Stimulated activated CD4-positive, alpha-beta T cell treated with anti-CD3 and anti-CD28 coated beads, Interleukin-15, amount 100 ng/mL, for 48 hours (primary cell): Measurements from ENCODE around the gene ZP3.
"Not testable (repeated sequence)": the region's sequence is repeated elsewhere in the genome, so short reads cannot be mapped to it uniquely, and the experiment has no call there.

Experiments
- DNase-seq, 2 donors: peaks; one replicate each; pipeline ENCODE4 v3.0.0-alpha.2; 2020; ENCODE audit warnings: low read depth in 2 of 2

The ZP3 gene

DNA sequence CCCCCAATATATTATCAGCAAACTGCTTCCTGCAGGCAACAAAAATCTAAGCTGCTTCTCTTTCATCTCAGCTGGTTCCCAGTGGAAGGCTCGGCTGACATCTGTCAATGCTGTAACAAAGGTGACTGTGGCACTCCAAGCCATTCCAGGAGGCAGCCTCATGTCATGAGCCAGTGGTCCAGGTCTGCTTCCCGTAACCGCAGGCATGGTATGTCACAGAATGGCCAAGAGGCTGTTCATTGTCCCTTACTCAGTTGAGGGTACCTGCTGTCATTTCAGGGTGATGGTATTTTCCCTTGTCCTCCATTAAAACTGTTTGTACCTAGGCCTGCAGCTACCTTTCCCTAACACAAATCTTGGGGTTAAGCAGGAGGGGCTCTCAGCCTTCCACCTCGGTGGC, 15.7 kb downstream of the ZP3 start:
- DNase-seq, result not testable (repeated sequence)

DNA sequence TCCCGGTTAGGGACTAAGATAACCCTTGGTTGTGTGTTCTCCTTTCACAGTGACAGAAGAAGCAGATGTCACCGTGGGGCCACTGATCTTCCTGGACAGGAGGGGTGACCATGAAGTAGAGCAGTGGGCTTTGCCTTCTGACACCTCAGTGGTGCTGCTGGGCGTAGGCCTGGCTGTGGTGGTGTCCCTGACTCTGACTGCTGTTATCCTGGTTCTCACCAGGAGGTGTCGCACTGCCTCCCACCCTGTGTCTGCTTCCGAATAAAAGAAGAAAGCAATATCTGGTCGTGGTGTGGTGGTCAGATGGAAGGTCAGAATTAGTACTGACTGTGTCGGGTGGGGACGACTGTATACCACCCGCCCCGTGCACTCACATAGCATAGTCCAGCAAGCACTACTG, 17.0 kb downstream of the ZP3 start:
- DNase-seq, result not testable (repeated sequence)

DNA sequence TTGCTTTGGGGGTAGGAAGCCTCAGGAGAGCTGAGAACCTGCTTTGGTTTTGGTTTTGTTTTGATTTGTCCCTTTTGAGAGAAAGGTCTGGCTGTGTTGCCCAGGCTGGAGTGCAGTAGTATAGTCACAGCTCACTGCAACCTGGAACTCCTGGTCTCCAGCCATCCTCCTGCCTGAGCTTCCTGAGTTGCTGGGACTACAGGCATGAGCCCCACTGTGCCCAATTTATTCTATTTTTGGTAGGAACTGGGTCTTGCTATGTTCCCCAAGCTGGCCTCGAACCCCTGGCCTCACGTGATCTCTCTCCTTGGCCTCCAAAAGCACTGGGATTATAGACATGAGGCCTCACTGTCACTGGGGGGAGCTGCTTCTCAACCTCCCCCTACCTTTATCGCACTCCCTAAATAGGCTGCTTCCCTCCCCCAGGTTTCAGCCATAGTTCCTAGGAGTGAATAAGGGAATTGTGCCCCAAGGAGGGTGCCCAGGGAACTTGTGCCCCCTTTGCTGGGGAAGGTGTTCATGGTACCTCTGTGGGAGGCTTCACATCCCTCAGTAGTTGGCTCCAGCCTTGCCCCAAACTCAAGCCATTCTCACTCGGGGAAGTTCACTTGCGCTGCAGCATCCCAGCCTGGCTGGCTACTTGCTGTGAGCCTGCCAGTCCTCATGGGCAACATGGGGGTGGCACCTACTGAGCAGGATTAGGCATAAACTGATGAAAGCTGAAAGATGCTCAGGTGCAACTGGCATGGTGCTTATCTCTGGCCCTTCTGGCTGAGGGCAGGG, 18.1 kb downstream of the ZP3 start:
- not testable (repeated sequence) for DNase-seq

GRCh38 chr7:76443846-76444245, 19.1 kb downstream of the ZP3 start:
- not testable (repeated sequence) for DNase-seq

- not testable (repeated sequence) for DNase-seq
Observed at GRCh38 chr7:76445577-76446008, 20.8 kb downstream of the ZP3 start.

DNA sequence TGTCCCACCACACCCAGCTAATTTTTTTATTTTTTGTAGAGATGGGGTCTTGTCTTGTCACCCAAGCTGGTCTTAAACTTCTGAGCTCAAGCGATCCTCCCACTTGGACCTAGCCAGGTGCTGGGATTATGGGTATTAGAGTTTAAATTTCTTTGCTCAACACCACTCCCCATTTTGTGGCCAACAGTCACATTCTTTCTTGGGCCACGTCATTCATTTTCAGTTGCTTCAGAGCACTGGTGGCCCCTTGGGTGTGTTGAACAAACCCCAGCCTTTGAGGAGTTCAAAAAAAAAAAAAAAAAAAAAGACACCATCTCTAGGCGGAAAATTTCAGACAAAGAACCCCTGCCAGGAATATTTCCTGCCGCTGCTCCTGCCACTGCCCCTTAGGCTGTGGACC, 32.3 kb downstream of the ZP3 start:
- DNase-seq, result not testable (repeated sequence)

GRCh38 chr7:76458504-76458903, 33.8 kb downstream of the ZP3 start:
- DNase-seq, result not testable (repeated sequence)

GRCh38 chr7:76460767-76461166, 36.0 kb downstream of the ZP3 start:
- DNase-seq, result not testable (repeated sequence)

DNA sequence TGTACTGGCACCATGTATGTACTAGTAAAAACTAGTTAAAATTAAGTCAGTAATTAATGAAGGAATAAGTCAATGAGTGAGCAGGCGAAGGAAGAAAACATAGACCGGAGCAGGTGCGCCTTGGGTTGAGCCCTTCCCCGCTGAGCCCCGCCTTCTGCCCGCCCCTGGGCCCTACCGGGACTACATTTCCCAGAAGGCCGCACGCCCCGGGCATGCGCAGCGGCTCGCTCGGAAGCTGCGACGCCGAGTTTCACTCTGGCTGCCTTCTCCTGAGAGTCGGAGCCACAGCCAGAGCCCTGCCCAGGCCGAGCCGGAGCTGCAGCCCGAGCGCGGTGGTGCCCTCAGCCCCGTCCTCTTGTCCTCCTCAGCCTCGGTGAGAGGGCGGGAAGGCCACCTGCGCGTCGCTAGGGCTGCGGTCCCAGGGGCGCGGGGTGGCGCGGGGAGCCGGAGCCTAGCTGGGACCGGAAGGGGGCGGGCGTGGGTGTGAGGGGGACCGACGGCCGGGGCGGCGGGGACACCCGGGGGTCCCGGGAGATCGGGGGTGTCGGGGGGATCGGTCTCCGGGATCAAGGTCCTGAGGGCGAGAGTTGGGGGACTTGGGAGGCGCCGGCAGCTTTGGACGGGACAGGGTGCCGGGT, 36.8 kb downstream of the ZP3 start, which contains the start of gene DTX2:
DTX2 (plus strand) TSS at position 246 of the 638 bp plus-strand sequence. CDS start 18,801 bp downstream, outside the sequence.
- DNase-seq, result peak in 1 of 2 donors; percentile 24

GRCh38 chr7:76462271-76462882, 37.6 kb downstream of the ZP3 start:
- DNase-seq, result not testable (repeated sequence)

GRCh38 chr7:76464959-76465358, 40.2 kb downstream of the ZP3 start:
- not testable (repeated sequence) for DNase-seq

DNA sequence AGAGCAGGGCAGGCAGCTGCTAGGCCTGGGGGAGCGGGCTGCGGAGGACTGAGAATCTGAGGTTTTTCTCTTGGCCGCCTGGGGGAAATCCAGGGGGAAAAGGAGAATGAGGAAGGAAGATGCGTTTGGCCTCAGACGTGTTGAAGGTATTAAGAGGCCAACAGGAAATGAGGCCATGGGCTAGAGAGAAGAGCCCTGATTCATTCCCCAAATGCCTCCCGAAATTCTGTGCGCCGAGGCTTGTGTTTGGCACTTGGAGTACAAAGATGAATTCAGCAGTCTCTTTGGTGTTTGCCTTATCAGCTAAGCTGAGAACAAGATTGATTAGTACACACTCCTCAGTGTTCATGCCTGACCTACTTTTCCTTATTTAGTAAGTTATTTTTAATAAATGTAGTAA, 41.2 kb downstream of the ZP3 start:
- DNase-seq, result not testable (repeated sequence)

GRCh38 chr7:76467743-76468404, 43.1 kb downstream of the ZP3 start:
- DNase-seq, result not testable (repeated sequence)

DNA sequence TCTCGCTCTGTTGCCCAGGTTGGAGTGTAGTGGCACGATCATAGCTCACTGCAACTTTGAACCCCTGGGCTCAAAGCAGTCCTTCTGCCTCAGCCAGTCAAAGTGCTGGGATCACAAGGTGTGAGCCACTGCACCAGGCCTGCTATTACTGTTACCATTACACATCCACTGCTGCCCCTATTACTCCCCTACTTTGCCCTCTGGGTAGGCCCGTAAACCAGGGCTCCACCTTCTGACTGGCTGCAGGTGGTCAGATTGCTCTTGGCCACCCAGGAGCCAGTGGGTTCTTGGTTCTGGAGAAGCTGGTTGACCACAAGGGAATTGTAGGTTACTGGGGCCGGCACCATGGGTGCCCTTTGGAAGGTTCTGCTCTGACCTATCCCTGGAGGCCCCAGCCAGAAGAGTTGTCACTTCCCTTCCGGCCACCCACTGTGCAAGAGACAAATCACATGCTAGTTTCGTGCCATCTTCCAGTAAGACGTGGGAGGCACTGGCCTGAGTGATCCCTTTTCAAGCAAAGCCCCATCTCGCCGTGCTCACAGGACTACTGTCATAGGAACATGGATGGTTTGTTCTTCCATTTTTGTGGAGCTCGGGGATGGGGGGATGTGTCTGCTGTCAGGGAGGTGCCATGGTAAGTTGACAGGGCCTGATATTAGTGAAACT, 46.9 kb downstream of the ZP3 start:
- not testable (repeated sequence) for DNase-seq

GRCh38 chr7:76473097-76473496, 48.3 kb downstream of the ZP3 start:
- DNase-seq, result not testable (repeated sequence)

- DNase-seq, result not testable (repeated sequence)
Observed at GRCh38 chr7:76476280-76476679, 51.5 kb downstream of the ZP3 start.

DNA sequence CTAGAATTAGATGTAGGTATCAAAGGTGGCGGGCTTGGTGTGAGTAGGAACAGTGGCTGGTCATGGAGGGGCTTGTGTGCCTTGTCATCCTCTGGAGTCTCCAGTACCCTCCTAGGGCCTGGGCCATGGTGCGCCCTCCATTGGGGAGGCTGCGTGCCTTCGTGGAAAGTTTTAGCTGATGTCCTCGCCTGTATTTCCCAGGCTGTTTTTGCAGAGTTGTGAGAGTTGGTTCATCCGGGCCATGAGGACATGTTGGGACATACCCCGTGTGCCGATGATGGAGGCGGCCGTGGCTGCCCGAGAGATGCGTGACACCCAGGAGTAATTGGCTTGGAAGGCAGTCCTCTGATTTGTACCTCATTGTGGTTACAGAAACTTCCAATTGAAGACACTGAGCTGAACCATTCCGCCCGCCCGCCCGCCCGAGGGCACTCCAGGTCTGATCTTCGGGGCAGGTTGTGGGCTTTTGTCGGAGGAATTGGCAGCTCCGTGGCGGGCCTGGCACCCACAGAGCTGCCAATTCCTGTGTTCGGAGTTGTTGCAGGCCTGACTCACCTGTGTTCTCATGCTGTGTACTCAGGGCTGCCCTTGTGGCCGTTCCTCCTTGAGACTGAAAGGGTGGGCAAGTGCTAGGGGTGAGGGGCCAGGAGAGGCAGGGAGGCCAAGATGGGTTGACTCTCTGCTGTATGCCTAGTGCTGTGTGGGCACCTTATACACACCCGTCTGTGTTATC, 52.2 kb downstream of the ZP3 start:
- not testable (repeated sequence) for DNase-seq

GRCh38 chr7:76479628-76480027, 54.9 kb downstream of the ZP3 start:
- not testable (repeated sequence) for DNase-seq

GRCh38 chr7:76480403-76481253, 55.9 kb downstream of the ZP3 start:
- not testable (repeated sequence) for DNase-seq

DNA sequence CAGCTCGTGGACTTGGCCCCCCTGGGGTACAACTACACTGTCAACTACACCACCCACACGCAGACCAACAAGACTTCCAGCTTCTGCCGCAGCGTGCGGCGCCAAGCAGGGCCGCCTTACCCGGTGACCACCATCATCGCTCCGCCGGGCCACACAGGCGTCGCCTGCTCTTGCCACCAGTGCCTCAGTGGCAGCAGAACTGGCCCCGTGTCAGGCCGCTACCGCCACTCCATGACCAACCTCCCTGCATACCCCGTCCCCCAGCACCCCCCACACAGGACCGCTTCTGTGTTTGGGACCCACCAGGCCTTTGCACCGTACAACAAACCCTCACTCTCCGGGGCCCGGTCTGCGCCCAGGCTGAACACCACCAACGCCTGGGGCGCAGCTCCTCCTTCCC, 57.9 kb downstream of the ZP3 start:
- DNase-seq, result not testable (repeated sequence)
